K562 (cell line): ENCODE measurements around the gene FA2H. TPM values are rescaled to one million over a fixed set of nuclear protein-coding genes. Genes with fewer than 3 reads are reported as not detected.

Experiments used
- ATF1 ChIP-seq, 2 experiments: fragments of 450-650 bp in 1 of 2; IDR thresholded peaks; 2 replicates each; pipeline ENCODE4 v1.6.1; 2016; ENCODE audit warnings: missing compliant biosample characterization in 1 of 2, missing genetic modification characterization in 1 of 2
- ATF7 ChIP-seq: fragments of 450-650 bp; IDR thresholded peaks from 2 replicates; pipeline ENCODE4 v1.7.1; 2014; ENCODE audit warnings: mild to moderate bottlenecking, moderate library complexity
- CC2D1A ChIP-seq: fragments of 450-650 bp; IDR thresholded peaks from 2 replicates; pipeline ENCODE4 v1.6.1; 2017; ENCODE audit warnings: mild to moderate bottlenecking
- CTBP1 ChIP-seq: fragments of 450-650 bp; IDR thresholded peaks from 2 replicates; pipeline ENCODE4 v1.6.1; 2016; ENCODE audit warnings: borderline replicate concordance
- CXXC5 ChIP-seq: fragments of 250-450 bp; sonication (Bioruptor Pico); IDR thresholded peaks from 2 replicates; pipeline ENCODE4 v1.8.0; 2022; ENCODE audit warnings: inconsistent platforms, mild to moderate bottlenecking, moderate library complexity
- FOXP1 ChIP-seq: sonication (generic); formaldehyde crosslinking; IDR thresholded peaks from 2 replicates; pipeline ENCODE4 v1.8.0; 2022; ENCODE audit warnings: mild to moderate bottlenecking, missing genetic modification reagents
- GTF2A2 ChIP-seq: IDR thresholded peaks from 2 replicates; pipeline ENCODE4 v1.6.1; 2016; ENCODE audit warnings: mild to moderate bottlenecking, missing genetic modification characterization, missing compliant biosample characterization
- JUN ChIP-seq, 2 experiments: sonication (generic) in 1 of 2; formaldehyde crosslinking in 1 of 2; IDR thresholded peaks; 2 replicates each; pipeline versions ENCODE4 v1.6.1 to v1.8.0; 2012 to 2022; ENCODE audit warnings: borderline replicate concordance in 2 of 2, mild to moderate bottlenecking in 2 of 2, improper control_type of control experiment in 1 of 2, low read depth in 1 of 2, low read length in 1 of 2, missing genetic modification reagents in 1 of 2
- KAT2B ChIP-seq: IDR thresholded peaks from one replicate; pipeline ENCODE4 v1.6.1; 2012; ENCODE audit warnings: low read depth, mild to moderate bottlenecking, control low read depth, inconsistent platforms, low read length, moderate library complexity
- KAT7 ChIP-seq: sonication (generic); formaldehyde crosslinking; IDR thresholded peaks from 2 replicates; pipeline ENCODE4 v1.8.0; 2022; ENCODE audit warnings: missing genetic modification reagents, mild to moderate bottlenecking, borderline replicate concordance
- KLF1 ChIP-seq: fragments of 450-650 bp; IDR thresholded peaks from 2 replicates; pipeline ENCODE4 v1.6.1; 2016; ENCODE audit warnings: missing genetic modification characterization, missing compliant biosample characterization
- MECOM ChIP-seq: fragments of 250-450 bp; sonication (Bioruptor Pico); IDR thresholded peaks from 2 replicates; pipeline ENCODE4 v1.8.0; 2022; ENCODE audit warnings: inconsistent platforms
- MXI1 ChIP-seq: IDR thresholded peaks from 2 replicates; pipeline ENCODE4 v1.6.1; 2011; ENCODE audit warnings: low read depth, mild to moderate bottlenecking, improper control_type of control experiment, low read length
- NFYB ChIP-seq: IDR thresholded peaks from 2 replicates; pipeline ENCODE4 v1.6.1; 2011; ENCODE audit warnings: mild to moderate bottlenecking, moderate library complexity; ENCODE audit not compliant: insufficient read length; ENCODE audit errors: extremely low read depth
- PHB2 ChIP-seq: fragments of 450-650 bp; IDR thresholded peaks from 2 replicates; pipeline ENCODE4 v1.6.1; 2017; ENCODE audit warnings: low read depth
- RHOXF2B ChIP-seq: fragments of 250-450 bp; sonication (Bioruptor Pico); conservative IDR thresholded peaks from 2 replicates; pipeline ENCODE4 v1.5.1; 2021
- SRSF1 ChIP-seq: fragments of 200-400 bp; formaldehyde crosslinking; IDR thresholded peaks from 2 replicates; pipeline ENCODE4 v1.6.1; 2017; ENCODE audit warnings: mild to moderate bottlenecking, low read depth, low read length, moderate library complexity
- TARDBP ChIP-seq: fragments of 450-650 bp; IDR thresholded peaks from 2 replicates; pipeline ENCODE4 v1.6.1; 2016
- ZNF124 ChIP-seq: sonication (generic); formaldehyde crosslinking; IDR thresholded peaks from 2 replicates; pipeline ENCODE4 v1.8.1; 2022; ENCODE audit warnings: missing genetic modification reagents
- ZNF431 ChIP-seq: sonication (generic); formaldehyde crosslinking; IDR thresholded peaks from 2 replicates; pipeline ENCODE4 v1.8.0; 2022; ENCODE audit warnings: mild to moderate bottlenecking, missing genetic modification reagents
- polyA plus RNA-seq, 8 experiments: library from polyadenylated mRNA; depleted of rRNA in 4 of 8; stranded (reverse) in 5 of 8; unstranded in 3 of 8; fragments of >200 nt; fragmentation: Nextera tagmentation in 2 of 8; fragmentation: Illumina TruSeq in 1 of 8; extraction: Ambion mirVana in 2 of 8; extraction: Trizol in 1 of 8; gene quantifications; 2 replicates each; pipeline versions ENCODE4 v1.2.1 to v1.2.3, GENCODE V29; 2011 to 2014; ENCODE audit warnings: inconsistent platforms in 1 of 8, missing spikeins in 1 of 8
- total RNA-seq, 7 experiments: library from RNA; depleted of rRNA in 6 of 7; stranded (reverse); fragments of >200 nt in 6 of 7; fragmentation: Illumina TruSeq in 2 of 7; extraction: Trizol in 2 of 7; gene quantifications; 2 replicates each; pipeline versions ENCODE4 v1.2.1 to v1.2.3, GENCODE V29; 2011 to 2021; ENCODE audit warnings: low replicate concordance in 1 of 7
- TF ChIP-seq, protein P1 (sequence below): IDR thresholded peaks from 2 replicates; pipeline ENCODE4 v1.6.1; 2011; ENCODE audit warnings: borderline replicate concordance, low read depth, mild to moderate bottlenecking, moderate library complexity, low read length; ENCODE audit not compliant: insufficient read depth, poor library complexity, severe bottlenecking
- TF ChIP-seq, protein P2 (sequence below): fragments of 200-800 bp; sonication (Bioruptor generic); IDR thresholded peaks from 2 replicates; pipeline ENCODE4 v1.6.1; 2017; ENCODE audit warnings: missing genetic modification characterization, missing compliant biosample characterization
- TF ChIP-seq, protein P3 (sequence below): fragments of 250-450 bp; sonication (Bioruptor Pico); IDR thresholded peaks from 2 replicates; pipeline ENCODE4 v1.4.0; 2020; ENCODE audit warnings: borderline replicate concordance

The FA2H gene
- total and polyA plus RNA-seq, 9 of the 15 experiments (the other 6 are each of a cell fraction or from before 2014, with no cell fraction given) = not detected

DNA sequence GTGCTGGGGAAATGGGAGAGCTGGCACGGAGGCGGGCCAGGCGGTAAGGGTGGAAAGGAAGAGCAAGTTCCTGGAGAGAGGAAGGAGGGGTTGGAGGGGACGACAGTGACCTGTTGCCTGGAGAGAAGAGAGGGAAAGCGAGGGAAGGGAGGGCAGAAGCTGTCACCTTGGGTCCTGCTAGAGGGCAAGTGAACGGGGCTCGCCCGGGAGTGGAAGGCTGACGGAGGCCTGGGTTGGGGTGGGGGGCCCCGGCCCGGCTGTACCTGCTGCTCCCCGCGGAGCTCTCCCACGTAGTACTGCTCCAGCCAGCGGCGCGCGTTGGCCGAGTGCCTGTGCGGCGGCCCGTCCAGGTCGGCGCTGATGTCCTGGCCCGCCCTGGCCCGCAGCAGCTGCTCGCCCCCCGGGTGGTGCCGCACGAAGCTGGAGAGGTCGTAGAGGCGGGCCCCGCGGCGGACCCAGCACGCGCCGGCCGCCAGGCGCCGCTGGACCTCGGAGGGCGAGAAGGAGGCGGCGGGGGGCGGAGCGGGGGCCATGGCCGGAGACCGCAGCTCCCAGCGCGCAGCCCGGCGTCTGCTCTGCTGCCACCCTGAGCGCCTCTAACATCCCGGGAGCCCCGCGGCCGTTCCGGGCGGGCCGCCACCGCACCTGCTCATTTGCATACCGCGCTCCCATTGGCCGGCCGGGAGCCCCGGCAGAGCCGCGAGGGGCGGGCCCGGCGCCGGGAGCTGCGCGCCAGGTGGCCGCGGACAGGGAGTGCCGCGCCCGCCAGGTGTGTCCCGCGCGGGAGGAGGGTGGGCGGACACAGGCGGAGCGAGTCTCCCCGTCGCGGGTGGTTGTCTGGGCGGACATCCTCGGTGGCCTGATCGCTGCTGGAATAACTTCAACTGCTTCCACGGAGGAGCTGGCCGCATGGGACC lies at the start of gene FA2H (continued):
- TF ChIP-seq CXXC5 (CRISPR knock-in tag) (peak; percentile 60), MXI1 (no peak), CTBP1 (peak; percentile 95), SRSF1 (no peak), TARDBP (peak; percentile 81; the same call in 1 of the 2 replicates), KAT7 (CRISPR knock-in tag) (no peak), JUN (IDR thresholded peaks at IDR 0.05; ENCODE audit: borderline replicate concordance, low read depth, low read length) (no peak), JUN (CRISPR knock-in tag; IDR thresholded peaks at IDR 0.05; ENCODE audit: borderline replicate concordance) (no peak), KAT2B (no peak), KLF1 (tag) (no peak), ATF1 (CRISPR knock-in tag; IDR thresholded peaks at IDR 0.05) (no peak), ATF1 (tag; IDR thresholded peaks at IDR 0.05) (no peak), MECOM (CRISPR knock-in tag) (no peak), PHB2 (no peak), CC2D1A (no peak), ATF7 (0 out of 2 replicates have a peak, but pooled peaks have one; percentile 25), RHOXF2B (CRISPR knock-in tag) (no peak), NFYB (no peak), ZNF431 (CRISPR knock-in tag) (no peak), GTF2A2 (tag) (no peak), ZNF124 (CRISPR knock-in tag) (no peak), FOXP1 (CRISPR knock-in tag) (no peak)
- TF ChIP-seq, protein P1, sequence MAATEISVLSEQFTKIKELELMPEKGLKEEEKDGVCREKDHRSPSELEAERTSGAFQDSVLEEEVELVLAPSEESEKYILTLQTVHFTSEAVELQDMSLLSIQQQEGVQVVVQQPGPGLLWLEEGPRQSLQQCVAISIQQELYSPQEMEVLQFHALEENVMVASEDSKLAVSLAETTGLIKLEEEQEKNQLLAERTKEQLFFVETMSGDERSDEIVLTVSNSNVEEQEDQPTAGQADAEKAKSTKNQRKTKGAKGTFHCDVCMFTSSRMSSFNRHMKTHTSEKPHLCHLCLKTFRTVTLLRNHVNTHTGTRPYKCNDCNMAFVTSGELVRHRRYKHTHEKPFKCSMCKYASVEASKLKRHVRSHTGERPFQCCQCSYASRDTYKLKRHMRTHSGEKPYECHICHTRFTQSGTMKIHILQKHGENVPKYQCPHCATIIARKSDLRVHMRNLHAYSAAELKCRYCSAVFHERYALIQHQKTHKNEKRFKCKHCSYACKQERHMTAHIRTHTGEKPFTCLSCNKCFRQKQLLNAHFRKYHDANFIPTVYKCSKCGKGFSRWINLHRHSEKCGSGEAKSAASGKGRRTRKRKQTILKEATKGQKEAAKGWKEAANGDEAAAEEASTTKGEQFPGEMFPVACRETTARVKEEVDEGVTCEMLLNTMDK = peak; percentile 38
- TF ChIP-seq, protein P2, sequence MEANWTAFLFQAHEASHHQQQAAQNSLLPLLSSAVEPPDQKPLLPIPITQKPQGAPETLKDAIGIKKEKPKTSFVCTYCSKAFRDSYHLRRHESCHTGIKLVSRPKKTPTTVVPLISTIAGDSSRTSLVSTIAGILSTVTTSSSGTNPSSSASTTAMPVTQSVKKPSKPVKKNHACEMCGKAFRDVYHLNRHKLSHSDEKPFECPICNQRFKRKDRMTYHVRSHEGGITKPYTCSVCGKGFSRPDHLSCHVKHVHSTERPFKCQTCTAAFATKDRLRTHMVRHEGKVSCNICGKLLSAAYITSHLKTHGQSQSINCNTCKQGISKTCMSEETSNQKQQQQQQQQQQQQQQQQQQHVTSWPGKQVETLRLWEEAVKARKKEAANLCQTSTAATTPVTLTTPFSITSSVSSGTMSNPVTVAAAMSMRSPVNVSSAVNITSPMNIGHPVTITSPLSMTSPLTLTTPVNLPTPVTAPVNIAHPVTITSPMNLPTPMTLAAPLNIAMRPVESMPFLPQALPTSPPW = peak; percentile 62
- TF ChIP-seq, protein P3, sequence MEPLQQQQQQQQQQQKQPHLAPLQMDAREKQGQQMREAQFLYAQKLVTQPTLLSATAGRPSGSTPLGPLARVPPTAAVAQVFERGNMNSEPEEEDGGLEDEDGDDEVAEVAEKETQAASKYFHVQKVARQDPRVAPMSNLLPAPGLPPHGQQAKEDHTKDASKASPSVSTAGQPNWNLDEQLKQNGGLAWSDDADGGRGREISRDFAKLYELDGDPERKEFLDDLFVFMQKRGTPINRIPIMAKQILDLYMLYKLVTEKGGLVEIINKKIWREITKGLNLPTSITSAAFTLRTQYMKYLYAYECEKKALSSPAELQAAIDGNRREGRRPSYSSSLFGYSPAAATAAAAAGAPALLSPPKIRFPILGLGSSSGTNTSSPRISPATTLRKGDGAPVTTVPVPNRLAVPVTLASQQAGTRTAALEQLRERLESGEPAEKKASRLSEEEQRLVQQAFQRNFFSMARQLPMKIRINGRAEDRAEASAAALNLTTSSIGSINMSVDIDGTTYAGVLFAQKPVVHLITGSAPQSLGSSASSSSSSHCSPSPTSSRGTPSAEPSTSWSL = no peak
